HL-60/S4 (cell line): ENCODE measurements around the gene CARS2.
"Not testable (repeated sequence)": the region's sequence is repeated elsewhere in the genome, so short reads cannot be mapped to it uniquely, and the experiment has no call there.

Experiments used
- in situ Hi-C: fragments of 300-500 bp; cut with MboI; formaldehyde crosslinking; loops from 2 replicates; pipeline ENCODE4 v1.14.3; 2022; ENCODE audit warnings: low sequenced_read_pairs

Gene CARS2

GRCh38 chr13:110683203-110683883, 22.6 kb downstream of the CARS2 start:
- in situ Hi-C loops: no loop called here

GRCh38 chr13:110682746-110683145, 23.2 kb downstream of the CARS2 start:
- in situ Hi-C loops: no loop called here

- in situ Hi-C loops: no loop called here
These were observed 23.9 kb downstream of the CARS2 start for GRCh38 chr13:110681868-110682550.

DNA sequence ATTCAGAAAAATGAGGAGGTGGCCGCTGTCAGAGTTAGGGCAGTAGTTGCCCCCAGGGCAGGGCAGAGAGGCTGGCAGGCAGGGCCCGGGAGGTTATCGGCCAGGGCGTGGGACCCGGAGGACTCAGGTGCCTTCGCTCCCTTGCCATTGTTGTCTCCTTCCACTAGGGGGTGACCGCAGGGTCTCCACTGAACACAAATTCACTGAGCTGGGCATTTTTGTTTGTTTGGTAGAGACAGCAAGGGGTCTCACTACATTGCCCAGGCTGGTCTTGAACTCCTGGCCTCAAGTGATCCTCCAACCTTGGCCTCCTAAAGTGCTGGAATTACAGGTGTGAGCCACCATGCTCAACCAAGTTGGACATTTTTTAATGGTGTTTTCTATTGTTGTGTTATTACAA, 25.1 kb downstream of the CARS2 start:
- in situ Hi-C loops: no loop called here

- in situ Hi-C loops: no loop called here
These were observed 28.0 kb downstream of the CARS2 start for GRCh38 chr13:110677731-110678545.

DNA sequence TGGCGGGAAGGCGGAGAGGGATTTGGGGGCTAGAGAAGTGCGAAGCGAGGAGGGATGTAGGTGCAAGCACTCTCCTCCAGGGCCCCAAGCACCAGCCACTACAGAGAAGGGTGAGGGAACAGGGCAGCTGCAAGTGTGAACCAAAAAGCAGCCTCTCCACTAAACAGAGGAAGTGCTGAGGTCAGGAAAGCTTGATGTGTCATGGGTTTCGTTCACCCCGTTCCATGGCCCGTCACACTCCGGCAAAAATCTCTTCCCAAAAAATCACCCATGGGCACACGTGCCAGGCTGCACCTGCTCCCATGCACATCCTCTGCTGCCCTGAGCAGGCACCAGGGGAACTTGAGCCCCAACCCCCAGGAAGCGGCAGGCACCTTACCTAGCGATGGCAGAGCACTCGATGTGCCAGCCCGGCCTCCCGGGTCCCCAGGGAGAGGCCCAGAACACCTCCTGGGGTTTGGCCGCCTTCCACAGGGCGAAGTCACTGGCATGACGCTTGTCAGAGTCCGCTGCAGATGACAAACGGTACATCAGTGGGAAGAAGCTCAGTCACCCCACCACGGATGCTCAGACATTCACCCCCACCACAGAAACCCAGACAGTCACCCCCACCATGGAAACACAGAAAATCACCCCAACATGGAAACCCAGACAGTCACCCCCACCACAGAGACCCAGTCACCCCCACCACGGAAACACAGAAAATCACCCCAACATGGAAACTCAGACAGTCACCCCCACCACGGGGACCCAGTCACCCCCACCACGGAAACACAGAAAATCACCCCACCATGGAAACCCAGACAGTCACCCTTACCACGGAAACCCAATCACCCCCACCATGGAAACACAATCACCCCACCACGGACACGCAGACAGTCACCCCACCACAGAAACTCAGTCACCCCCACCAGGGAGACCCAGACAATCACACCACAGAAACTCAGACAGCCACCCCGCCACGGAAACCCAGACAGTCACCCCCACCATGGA, 29.0 kb downstream of the CARS2 start:
- in situ Hi-C loops: no loop called here

- in situ Hi-C loops: not testable (repeated sequence)
These were observed 36.1 kb downstream of the CARS2 start for GRCh38 chr13:110669814-110670213.

- in situ Hi-C loops: no loop called here
These were observed 36.9 kb downstream of the CARS2 start for GRCh38 chr13:110669036-110669435.

DNA sequence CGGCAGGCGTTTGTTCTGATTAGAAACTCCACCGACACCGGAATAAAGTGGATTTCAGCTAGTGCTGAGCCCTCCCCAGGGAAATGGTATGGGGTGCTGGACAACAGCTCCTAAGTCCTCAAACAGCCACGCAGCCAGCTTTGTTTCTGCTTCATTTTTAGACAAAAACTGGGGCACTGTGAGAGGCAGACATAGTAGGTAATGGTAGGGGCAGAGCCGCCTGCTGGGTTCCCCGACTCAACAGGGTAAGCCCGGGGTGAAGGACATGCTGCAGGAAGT, 39.7 kb downstream of the CARS2 start:
- in situ Hi-C loops: no loop called here

GRCh38 chr13:110665491-110666254, 40.2 kb downstream of the CARS2 start:
- in situ Hi-C loops: no loop called here

- in situ Hi-C loops: no loop called here
These were observed 41.2 kb downstream of the CARS2 start for GRCh38 chr13:110664673-110665072.

- in situ Hi-C loops: no loop called here
These were observed 41.9 kb downstream of the CARS2 start for GRCh38 chr13:110664041-110664440.

DNA sequence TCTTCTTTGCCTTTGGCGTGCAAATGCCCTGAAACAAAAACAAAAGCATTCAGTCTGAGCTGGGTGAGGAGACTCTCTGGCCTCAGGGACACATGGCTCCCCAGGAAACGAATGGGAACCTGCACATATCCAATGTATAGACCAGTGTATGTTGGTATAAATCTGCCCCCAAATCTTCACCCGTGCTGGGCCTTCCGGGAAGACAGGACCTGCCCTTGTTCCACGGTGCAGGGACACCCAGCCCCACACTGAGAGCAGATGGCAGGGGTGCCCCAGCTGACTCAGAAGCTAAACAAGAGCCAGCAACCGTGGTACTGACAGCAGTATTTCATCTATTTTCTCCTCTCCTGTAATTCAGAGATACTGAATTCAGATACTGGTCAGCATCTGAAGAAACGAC, 42.4 kb downstream of the CARS2 start:
- in situ Hi-C loops: no loop called here

DNA sequence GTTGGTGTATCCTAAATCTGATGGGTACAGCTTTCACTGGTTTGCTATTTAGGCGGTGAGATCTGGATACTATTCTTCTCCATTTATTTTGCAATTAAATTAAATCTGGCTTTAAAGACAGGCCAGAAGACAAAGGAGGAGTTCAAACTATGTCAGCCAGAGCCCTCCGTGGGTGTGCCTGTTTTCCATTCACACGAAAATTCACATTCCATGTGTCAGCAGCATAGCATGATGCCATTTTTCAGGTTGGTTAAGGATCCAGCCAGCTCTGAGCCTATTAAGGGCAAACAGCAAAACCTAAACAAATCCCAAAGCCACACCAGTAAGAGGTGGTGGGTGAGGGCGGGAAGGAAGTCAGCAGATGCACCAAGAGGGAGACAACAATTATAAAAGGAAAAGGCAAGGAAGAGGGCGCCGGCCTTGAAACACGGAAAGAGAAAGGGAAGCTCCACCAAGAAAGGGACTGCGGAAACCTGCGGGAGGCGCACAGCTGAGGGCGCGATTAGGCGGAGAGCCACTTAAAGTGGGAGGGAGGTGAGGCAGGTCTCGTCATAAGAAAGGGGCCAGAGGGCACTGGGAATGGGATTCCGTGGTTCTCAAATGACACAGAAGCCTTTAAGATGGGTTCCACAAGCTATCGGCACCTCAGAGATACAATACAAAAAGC, 43.0 kb downstream of the CARS2 start:
- in situ Hi-C loops: no loop called here

- in situ Hi-C loops: no loop called here
These were observed 43.8 kb downstream of the CARS2 start for GRCh38 chr13:110662091-110662490.

DNA sequence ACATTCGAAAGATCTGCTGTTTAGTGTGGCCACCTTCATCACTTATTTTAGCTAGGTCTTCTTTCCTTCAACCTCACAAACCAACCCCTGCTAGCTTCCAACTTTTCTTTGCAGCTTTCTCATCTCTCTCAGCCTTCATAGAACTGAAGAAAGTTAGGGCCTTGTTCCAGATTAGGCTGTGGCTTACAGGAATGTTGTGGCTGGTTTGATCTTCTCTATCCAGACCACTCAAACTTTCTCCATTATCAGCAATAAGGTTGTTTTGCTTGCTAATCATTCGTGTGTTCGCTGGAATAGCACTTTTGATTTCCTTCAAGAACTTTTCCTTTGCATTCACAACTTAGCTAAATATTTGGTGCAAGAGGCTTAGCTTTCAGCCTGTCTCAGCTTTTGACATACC, 44.7 kb downstream of the CARS2 start:
- in situ Hi-C loops: no loop called here

- in situ Hi-C loops: not testable (repeated sequence)
These were observed 47.6 kb downstream of the CARS2 start for GRCh38 chr13:110658218-110658911.

GRCh38 chr13:110657196-110657595, 48.7 kb downstream of the CARS2 start:
- in situ Hi-C loops: no loop called here

DNA sequence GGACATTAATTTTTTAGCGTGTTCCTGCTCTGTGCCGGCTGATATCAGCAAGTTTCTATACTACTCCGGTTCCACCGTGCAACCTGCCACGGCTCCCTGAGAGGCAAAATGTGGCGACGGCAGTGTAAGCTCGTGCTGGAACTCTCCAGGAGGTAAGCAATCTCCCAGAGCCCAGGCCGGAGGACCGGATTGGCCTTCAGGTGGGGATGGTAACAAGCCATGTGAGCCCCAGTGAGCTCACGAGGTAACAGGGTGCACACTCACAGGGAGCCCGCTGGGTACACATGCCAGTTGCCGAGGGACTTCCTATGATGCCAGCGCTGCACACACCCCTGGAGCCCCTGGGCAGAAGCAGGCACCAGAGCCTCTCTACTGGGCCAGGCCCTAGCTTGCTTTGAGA, 52.1 kb downstream of the CARS2 start:
- in situ Hi-C loops: no loop called here
